Osteocyte (in vitro differentiated cells): Measurements from ENCODE around the gene CCDC73. TPM values are rescaled to one million over a fixed set of nuclear protein-coding genes. Genes with fewer than 3 reads are reported as not detected.

Experiments used
- DNase-seq: peaks from one replicate; pipeline ENCODE4 v3.0.0; 2021; ENCODE audit warnings: mixed read lengths; ENCODE audit not compliant: unreplicated experiment; ENCODE audit errors: extremely low spot score
- H3K27ac Mint-ChIP-seq: one replicate; pipeline ENCODE4 v1.8.0; 2021; ENCODE audit warnings: mild to moderate bottlenecking, mixed read lengths; ENCODE audit not compliant: unreplicated experiment
- H3K27me3 Mint-ChIP-seq: one replicate; pipeline ENCODE4 v1.8.0; 2021; ENCODE audit warnings: mixed read lengths; ENCODE audit not compliant: unreplicated experiment
- H3K36me3 Mint-ChIP-seq: one replicate; pipeline ENCODE4 v1.8.0; 2021; ENCODE audit warnings: mixed read lengths; ENCODE audit not compliant: unreplicated experiment
- H3K4me1 Mint-ChIP-seq: one replicate; pipeline ENCODE4 v1.8.0; 2021; ENCODE audit warnings: mixed read lengths; ENCODE audit not compliant: unreplicated experiment
- H3K4me3 Mint-ChIP-seq: one replicate; pipeline ENCODE4 v1.8.0; 2021; ENCODE audit warnings: mild to moderate bottlenecking, moderate library complexity, mixed read lengths; ENCODE audit not compliant: unreplicated experiment
- H3K9me3 Mint-ChIP-seq: one replicate; pipeline ENCODE4 v1.8.0; 2021; ENCODE audit warnings: mixed read lengths; ENCODE audit not compliant: unreplicated experiment
- CTCF ChIP-seq: fragments of 200-600 bp; sonication (generic); IDR thresholded peaks from 2 replicates; pipeline ENCODE4 v1.5.0; 2021; ENCODE audit warnings: antibody characterized with exemption, mild to moderate bottlenecking, moderate library complexity
- total RNA-seq: library from RNA; stranded (reverse); gene quantifications from 2 replicates; pipeline ENCODE4 v1.2.1, GENCODE V29; 2021

Gene CCDC73
- total RNA-seq, 1 donor from 2014 or later: not detected

- DNase-seq: no peak
- TF ChIP-seq CTCF: no peak
- H3K4me3 Mint-ChIP-seq: no peak overlapping the region
- H3K27ac Mint-ChIP-seq: no peak overlapping the region
- peaks cover 22% of the 10 kb centered on the region for H3K27me3 Mint-ChIP-seq
- no peaks in the 10 kb centered on the region for H3K9me3 Mint-ChIP-seq
- H3K4me1 Mint-ChIP-seq: no peaks in the 10 kb centered on the region
- H3K36me3 Mint-ChIP-seq: no peaks in the 10 kb centered on the region
Measured at GRCh38 chr11:32576456-32576855, 218.0 kb downstream of the CCDC73 start.

GRCh38 chr11:32575070-32575469 lies 219.4 kb downstream of the CCDC73 start:
- H3K4me3 Mint-ChIP-seq: no peak overlapping the region
- peaks cover 33% of the 10 kb centered on the region for H3K27me3 Mint-ChIP-seq
- no peaks in the 10 kb centered on the region for H3K36me3 Mint-ChIP-seq
- H3K4me1 Mint-ChIP-seq: no peaks in the 10 kb centered on the region
- TF ChIP-seq CTCF: no peak
- no peak for DNase-seq
- no peaks in the 10 kb centered on the region for H3K9me3 Mint-ChIP-seq
- no peak overlapping the region for H3K27ac Mint-ChIP-seq

GRCh38 chr11:32574421-32574820 lies 220.0 kb downstream of the CCDC73 start:
- no peaks in the 10 kb centered on the region for H3K36me3 Mint-ChIP-seq
- H3K4me1 Mint-ChIP-seq: no peaks in the 10 kb centered on the region
- H3K9me3 Mint-ChIP-seq: no peaks in the 10 kb centered on the region
- no peak for DNase-seq
- no peak for TF ChIP-seq CTCF
- H3K27ac Mint-ChIP-seq: no peak overlapping the region
- no peak overlapping the region for H3K4me3 Mint-ChIP-seq
- peaks cover 33% of the 10 kb centered on the region for H3K27me3 Mint-ChIP-seq

- Mint-ChIP-seq H3K4me3 (no peak overlapping the region), H3K36me3 (no peaks in the 10 kb centered on the region), H3K9me3 (no peaks in the 10 kb centered on the region), H3K27me3 (peaks cover 29% of the 10 kb centered on the region), H3K27ac (no peak overlapping the region), H3K4me1 (no peaks in the 10 kb centered on the region)
- TF ChIP-seq CTCF: no peak
- no peak for DNase-seq
Measured at GRCh38 chr11:32573228-32573627, 221.2 kb downstream of the CCDC73 start.

GRCh38 chr11:32571039-32571438 lies 223.4 kb downstream of the CCDC73 start:
- H3K27me3 Mint-ChIP-seq: peaks cover 28% of the 10 kb centered on the region
- no peak for TF ChIP-seq CTCF
- H3K4me1 Mint-ChIP-seq: no peaks in the 10 kb centered on the region
- H3K36me3 Mint-ChIP-seq: no peaks in the 10 kb centered on the region
- no peak overlapping the region for H3K27ac Mint-ChIP-seq
- no peak for DNase-seq
- no peaks in the 10 kb centered on the region for H3K9me3 Mint-ChIP-seq
- no peak overlapping the region for H3K4me3 Mint-ChIP-seq
